ENCODE measurements around the gene NOP56. TPM values are rescaled to one million over a fixed set of nuclear protein-coding genes. Genes with fewer than 3 reads are reported as not detected.

NOP56 gene
- total and polyA plus RNA-seq, 9 of the 15 experiments (the other 6 are each of a cell fraction or from before 2014, with no cell fraction given) = 295 to 697 (median 439) TPM

GRCh38 chr20:2694519-2694918 is 42.1 kb downstream of the NOP56 start:
- CTCF ChIA-PET (ENCODE audit: low intra/inter-chr PET ratio) = no interaction called here
- H3K4me2 ChIP-seq (ENCODE audit: insufficient read depth, low read length) = no peak overlapping the region
- DNase-seq (ENCODE audit: extremely low read depth in 1 of 4, low spot score in 3 of 4) = no peak

More at GRCh38 chr20:2694519-2694918, 42.1 kb downstream of the NOP56 start:
- BruUV-seq (replicated peaks) = no TSS peak
- no peak for FAIRE-seq
- no peak for TF ChIP-seq RAD21 (CRISPR knock-in tag; conservative IDR thresholded peaks at IDR 0.05 in 1 of 2, IDR thresholded peaks at IDR 0.05 in 1 of 2)
- TF ChIP-seq EWSR1 (IDR thresholded peaks at IDR 0.05; ENCODE audit: borderline replicate concordance, low read depth, partially characterized antibody) = no peak
- TF ChIP-seq ZNF165 (CRISPR knock-in tag; IDR thresholded peaks at IDR 0.05; ENCODE audit: borderline replicate concordance) = no peak
- TF ChIP-seq RFX5 (IDR thresholded peaks at IDR 0.05; ENCODE audit: low read depth, low read length) = no peak
- no peak for TF ChIP-seq TCFL5 (CRISPR knock-in tag; conservative IDR thresholded peaks at IDR 0.05)
- no peak for TF ChIP-seq GTF2F1 (IDR thresholded peaks at IDR 0.05; ENCODE audit: low read depth, low read length)
- TF ChIP-seq, protein P1, sequence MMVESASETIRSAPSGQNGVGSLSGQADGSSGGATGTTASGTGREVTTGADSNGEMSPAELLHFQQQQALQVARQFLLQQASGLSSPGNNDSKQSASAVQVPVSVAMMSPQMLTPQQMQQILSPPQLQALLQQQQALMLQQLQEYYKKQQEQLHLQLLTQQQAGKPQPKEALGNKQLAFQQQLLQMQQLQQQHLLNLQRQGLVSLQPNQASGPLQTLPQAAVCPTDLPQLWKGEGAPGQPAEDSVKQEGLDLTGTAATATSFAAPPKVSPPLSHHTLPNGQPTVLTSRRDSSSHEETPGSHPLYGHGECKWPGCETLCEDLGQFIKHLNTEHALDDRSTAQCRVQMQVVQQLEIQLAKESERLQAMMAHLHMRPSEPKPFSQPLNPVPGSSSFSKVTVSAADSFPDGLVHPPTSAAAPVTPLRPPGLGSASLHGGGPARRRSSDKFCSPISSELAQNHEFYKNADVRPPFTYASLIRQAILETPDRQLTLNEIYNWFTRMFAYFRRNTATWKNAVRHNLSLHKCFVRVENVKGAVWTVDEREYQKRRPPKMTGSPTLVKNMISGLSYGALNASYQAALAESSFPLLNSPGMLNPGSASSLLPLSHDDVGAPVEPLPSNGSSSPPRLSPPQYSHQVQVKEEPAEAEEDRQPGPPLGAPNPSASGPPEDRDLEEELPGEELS (CRISPR knock-in tag; IDR thresholded peaks at IDR 0.05; ENCODE audit: borderline replicate concordance) = no peak
- TF ChIP-seq SMARCE1 (IDR thresholded peaks at IDR 0.05) = no peak
- TF ChIP-seq KLF6 (CRISPR knock-in tag; IDR thresholded peaks at IDR 0.05; ENCODE audit: borderline replicate concordance) = no peak
- no peak for TF ChIP-seq SNIP1 (IDR thresholded peaks at IDR 0.05; ENCODE audit: low read depth)
- TF ChIP-seq XRCC4 (IDR thresholded peaks at IDR 0.05; ENCODE audit: extremely low read depth, insufficient read depth, insufficient read length) = no peak
- TF ChIP-seq FIP1L1 (IDR thresholded peaks at IDR 0.05; ENCODE audit: low read depth, low read length, poor library complexity, severe bottlenecking) = no peak
- TF ChIP-seq ZFP36 (IDR thresholded peaks at IDR 0.05; ENCODE audit: low read depth, low read length, partially characterized antibody) = no peak
- TF ChIP-seq, protein P2, sequence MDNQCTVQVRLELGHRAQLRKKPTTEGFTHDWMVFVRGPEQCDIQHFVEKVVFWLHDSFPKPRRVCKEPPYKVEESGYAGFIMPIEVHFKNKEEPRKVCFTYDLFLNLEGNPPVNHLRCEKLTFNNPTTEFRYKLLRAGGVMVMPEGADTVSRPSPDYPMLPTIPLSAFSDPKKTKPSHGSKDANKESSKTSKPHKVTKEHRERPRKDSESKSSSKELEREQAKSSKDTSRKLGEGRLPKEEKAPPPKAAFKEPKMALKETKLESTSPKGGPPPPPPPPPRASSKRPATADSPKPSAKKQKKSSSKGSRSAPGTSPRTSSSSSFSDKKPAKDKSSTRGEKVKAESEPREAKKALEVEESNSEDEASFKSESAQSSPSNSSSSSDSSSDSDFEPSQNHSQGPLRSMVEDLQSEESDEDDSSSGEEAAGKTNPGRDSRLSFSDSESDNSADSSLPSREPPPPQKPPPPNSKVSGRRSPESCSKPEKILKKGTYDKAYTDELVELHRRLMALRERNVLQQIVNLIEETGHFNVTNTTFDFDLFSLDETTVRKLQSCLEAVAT (IDR thresholded peaks at IDR 0.05) = no peak
- H3K79me2 ChIP-seq (ENCODE audit: control insufficient read depth, insufficient read depth, low read length) = no peaks in the 10 kb centered on the region
- in situ Hi-C loops (cut with MboI) = no loop called here
- H3K27me3 ChIP-seq (ENCODE audit: control insufficient read depth in 2 of 2, insufficient read depth in 2 of 2, low read length in 2 of 2) = peaks cover 12 to 69% of the 10 kb centered on the region in 2 experiments; a peak in 4 of 5 replicates
- H3K36me3 ChIP-seq (ENCODE audit: control insufficient read depth, insufficient read depth, low read length) = no peaks in the 10 kb centered on the region
- no peak overlapping the region for H2AFZ ChIP-seq (ENCODE audit: low read depth, low read length)
- no peak overlapping the region for H3K27ac ChIP-seq (ENCODE audit: extremely low read depth, low read depth, low read length)
- H3K9me1 ChIP-seq (ENCODE audit: control insufficient read depth, insufficient read depth, low read length) = no peaks in the 10 kb centered on the region
- ATAC-seq = no peak
- peaks cover 0 to 19% of the 10 kb centered on the region in 2 experiments; a peak in 2 of 5 replicates for H3K4me1 ChIP-seq (replicated peaks in 1 of 2; ENCODE audit: control insufficient read depth in 2 of 2, insufficient read depth in 2 of 2, low read length in 2 of 2)
- intact Hi-C loops (cut with micrococcal nuclease) = no loop called here
- no peaks in the 10 kb centered on the region for H3K9me3 ChIP-seq (replicated peaks; ENCODE audit: control insufficient read depth, insufficient read depth, low read depth, low read length)
- POLR2A ChIA-PET = no interaction called here
- no peak overlapping the region for H3K4me3 ChIP-seq
- no peaks in the 10 kb centered on the region for H4K20me1 ChIP-seq (replicated peaks; ENCODE audit: control insufficient read depth, insufficient read depth, low read length)
- H3K9ac ChIP-seq (ENCODE audit: insufficient read depth in 1 of 2, low read depth in 2 of 2, low read length in 2 of 2) = no peak overlapping the region
- WGBS (ENCODE audit: insufficient coverage, low coverage, missing lambda C conversion rate) = 17% methylated on average over 13 of the region's 13 CpGs

Measured in K562 (cell line).